Right forelimb (tissue), 1 donor: ENCODE data around the gene TSPAN32.

Experiments
- DNase-seq: peaks from one replicate; pipeline ENCODE4 v3.0.0-alpha.2; 2018

The TSPAN32 gene

GRCh38 chr11:2301631-2302305 is at the start of gene TSPAN32, which contains the start of gene C11orf21:
TSS of gene TSPAN32 (plus strand) at chr11:2302013. CDS start at chr11:2302150, 137 bp downstream.
TSS of gene C11orf21 (minus strand) at chr11:2301918. CDS start at chr11:2301808, 110 bp downstream.
- DNase-seq, result peak; percentile 66

GRCh38 chr11:2252018-2252417 is 49.8 kb upstream of the TSPAN32 start:
- no peak for DNase-seq

GRCh38 chr11:2256293-2256913 is 45.4 kb upstream of the TSPAN32 start:
- DNase-seq, result no peak

- DNase-seq, result no peak
Observed at GRCh38 chr11:2256951-2257700, 44.7 kb upstream of the TSPAN32 start.

- DNase-seq, result no peak
Observed at GRCh38 chr11:2258501-2259465, 43.0 kb upstream of the TSPAN32 start.

- no peak for DNase-seq
Observed at GRCh38 chr11:2259466-2259830, 42.4 kb upstream of the TSPAN32 start.

- no peak for DNase-seq
Observed at GRCh38 chr11:2259897-2260451, 41.8 kb upstream of the TSPAN32 start.

GRCh38 chr11:2260491-2261364 is 41.1 kb upstream of the TSPAN32 start:
- DNase-seq, result no peak

GRCh38 chr11:2261436-2262230 is 40.2 kb upstream of the TSPAN32 start:
- DNase-seq, result no peak

GRCh38 chr11:2262301-2263070 is 39.3 kb upstream of the TSPAN32 start:
- no peak for DNase-seq

- no peak for DNase-seq
Observed at GRCh38 chr11:2263071-2263565, 38.7 kb upstream of the TSPAN32 start.

GRCh38 chr11:2263724-2264360 is 38.0 kb upstream of the TSPAN32 start:
- no peak for DNase-seq

GRCh38 chr11:2264366-2265053 is 37.3 kb upstream of the TSPAN32 start:
- peak; percentile 11 for DNase-seq

- peak; percentile 31 for DNase-seq
Observed at GRCh38 chr11:2265396-2265795, 36.4 kb upstream of the TSPAN32 start.

- DNase-seq, result peak; percentile 27
Observed at GRCh38 chr11:2265854-2266585, 35.8 kb upstream of the TSPAN32 start.

GRCh38 chr11:2266586-2267305 is 35.1 kb upstream of the TSPAN32 start:
- peak; percentile 17 for DNase-seq
